CD14-positive monocyte (primary cell): ENCODE measurements around the gene HBG2. TPM values are rescaled to one million over a fixed set of nuclear protein-coding genes. Genes with fewer than 3 reads are reported as not detected.

ENCODE experiments used
- DNase-seq, 3 donors: peaks; one replicate each; pipeline ENCODE4 v3.0.0-alpha.2; 2011 to 2022
- H2AFZ ChIP-seq: 2 replicates; pipeline ENCODE4 v1.6.0; 2012; ENCODE audit warnings: mild to moderate bottlenecking, low read depth, low read length, inconsistent platforms; ENCODE audit not compliant: insufficient read depth, poor library complexity, severe bottlenecking
- H3K27ac ChIP-seq, 2 donors: 1 replicate in 1 of 2; 2 replicates in 1 of 2; pipeline ENCODE4 v1.5.1; 2012 to 2013; ENCODE audit warnings: low read length in 2 of 2, control low read depth in 1 of 2, inconsistent platforms in 1 of 2, low read depth in 1 of 2, mild to moderate bottlenecking in 1 of 2
- H3K27me3 ChIP-seq, 2 donors: one replicate each; pipeline versions ENCODE4 v1.6.0 to v1.6.1; 2011 to 2013; ENCODE audit warnings: low read length in 2 of 2; ENCODE audit not compliant: control insufficient read depth in 2 of 2, insufficient read depth in 2 of 2
- H3K36me3 ChIP-seq, 2 donors: replicated peaks in 1 of 2; 1 replicate in 1 of 2; 2 replicates in 1 of 2; pipeline versions ENCODE4 v1.5.1 to v1.6.1; 2012 to 2013; ENCODE audit warnings: low read length in 2 of 2, control low read depth in 1 of 2, inconsistent platforms in 1 of 2, mild to moderate bottlenecking in 1 of 2; ENCODE audit not compliant: insufficient read depth in 2 of 2, control insufficient read depth in 1 of 2
- H3K4me1 ChIP-seq, 2 donors: 1 replicate in 1 of 2; 2 replicates in 1 of 2; pipeline versions ENCODE4 v1.5.1 to v1.6.1; 2012 to 2013; ENCODE audit warnings: low read length in 2 of 2, control low read depth in 1 of 2, inconsistent platforms in 1 of 2, mild to moderate bottlenecking in 1 of 2, moderate library complexity in 1 of 2; ENCODE audit not compliant: insufficient read depth in 2 of 2, control insufficient read depth in 1 of 2
- H3K4me2 ChIP-seq: replicated peaks from 2 replicates; pipeline ENCODE3; 2012; ENCODE audit warnings: low read length, moderate library complexity, mild to moderate bottlenecking; ENCODE audit not compliant: poor library complexity, severe bottlenecking; ENCODE audit errors: extremely low read depth
- H3K4me3 ChIP-seq, 3 experiments: fragments of 200-600 bp in 1 of 3; sonication (generic) in 1 of 3; replicated peaks in 1 of 3; 1 replicate in 2 of 3; 2 replicates in 1 of 3; pipeline ENCODE4 v1.5.1; 2011 to 2013; ENCODE audit warnings: low read length in 3 of 3, mild to moderate bottlenecking in 3 of 3, control low read depth in 2 of 3, low read depth in 2 of 3, inconsistent platforms in 1 of 3, moderate library complexity in 1 of 3
- H3K79me2 ChIP-seq: 2 replicates; pipeline ENCODE4 v1.6.0; 2012; ENCODE audit warnings: mild to moderate bottlenecking, control low read depth, inconsistent platforms, low read length, moderate library complexity; ENCODE audit not compliant: insufficient read depth
- H3K9ac ChIP-seq: 2 replicates; pipeline ENCODE4 v1.6.0; 2017; ENCODE audit warnings: low read length, mild to moderate bottlenecking; ENCODE audit not compliant: insufficient read depth, poor library complexity, severe bottlenecking
- H3K9me3 ChIP-seq, 2 donors: replicated peaks in 1 of 2; 1 replicate in 1 of 2; 2 replicates in 1 of 2; pipeline versions ENCODE4 v1.5.1 to v1.6.1; 2012 to 2013; ENCODE audit warnings: low read length in 2 of 2, control low read depth in 1 of 2; ENCODE audit not compliant: control insufficient read depth in 1 of 2, insufficient read depth in 1 of 2
- H4K20me1 ChIP-seq: 2 replicates; pipeline ENCODE4 v1.6.0; 2012; ENCODE audit warnings: mild to moderate bottlenecking, low read length, control low read depth, moderate library complexity; ENCODE audit not compliant: insufficient read depth
- H3K27ac Mint-ChIP-seq, 7 donors: one replicate each; pipeline ENCODE4 v1.8.0; 2020; ENCODE audit warnings: mild to moderate bottlenecking in 7 of 7, mixed read lengths in 7 of 7, moderate library complexity in 6 of 7, inconsistent platforms in 2 of 7
- H3K27me3 Mint-ChIP-seq, 3 donors: one replicate each; pipeline ENCODE4 v1.8.0; 2021 to 2022; ENCODE audit warnings: low read depth in 3 of 3, mild to moderate bottlenecking in 3 of 3, mixed read lengths in 3 of 3, moderate library complexity in 3 of 3, inconsistent platforms in 1 of 3
- H3K36me3 Mint-ChIP-seq, 2 donors: one replicate each; pipeline ENCODE4 v1.8.0; 2020; ENCODE audit warnings: mixed read lengths in 2 of 2, inconsistent platforms in 1 of 2, mild to moderate bottlenecking in 1 of 2
- H3K4me1 Mint-ChIP-seq: one replicate; pipeline ENCODE4 v1.8.0; 2020; ENCODE audit warnings: mild to moderate bottlenecking, mixed read lengths
- H3K4me3 Mint-ChIP-seq, 2 donors: one replicate each; pipeline ENCODE4 v1.8.0; 2020; ENCODE audit warnings: mild to moderate bottlenecking in 2 of 2, mixed read lengths in 2 of 2, moderate library complexity in 1 of 2
- H3K9me3 Mint-ChIP-seq, 7 donors: one replicate each; pipeline ENCODE4 v1.8.0; 2020 to 2022; ENCODE audit warnings: mixed read lengths in 7 of 7, mild to moderate bottlenecking in 6 of 7, moderate library complexity in 6 of 7, inconsistent platforms in 2 of 7
- WGBS: methylation state at CpG from one replicate; pipeline ENCODE4 v1.1.5; 2013; ENCODE audit warnings: missing lambda C conversion rate; ENCODE audit not compliant: insufficient coverage; 5-methylcytosine and 5-hydroxymethylcytosine counted together
- intact Hi-C, 2 donors: fragments of 100-400 bp; cut with micrococcal nuclease; formaldehyde crosslinking; loops; one replicate each; pipeline versions ENCODE4 v1.15.0 to v1.15.1; 2023
- polyA plus RNA-seq, 3 donors: library from polyadenylated mRNA; depleted of rRNA in 1 of 3; unstranded in 2 of 3; stranded (reverse) in 1 of 3; fragments of 300-500 nt in 2 of 3; fragments of >200 nt in 1 of 3; fragmentation: Illumina TruSeq in 2 of 3; gene quantifications; 1 replicate in 2 of 3; 2 replicates in 1 of 3; pipeline ENCODE4 v1.2.3, GENCODE V29; 2012 to 2021
- TF ChIP-seq, protein P1 (sequence below): fragments of 200-600 bp; IDR thresholded peaks from one replicate; pipeline ENCODE4 v1.8.0; 2022; ENCODE audit warnings: antibody characterized with exemption, mild to moderate bottlenecking

Gene HBG2
- polyA plus RNA-seq, 3 donors, result 5.1 TPM; not detected in 2

DNA sequence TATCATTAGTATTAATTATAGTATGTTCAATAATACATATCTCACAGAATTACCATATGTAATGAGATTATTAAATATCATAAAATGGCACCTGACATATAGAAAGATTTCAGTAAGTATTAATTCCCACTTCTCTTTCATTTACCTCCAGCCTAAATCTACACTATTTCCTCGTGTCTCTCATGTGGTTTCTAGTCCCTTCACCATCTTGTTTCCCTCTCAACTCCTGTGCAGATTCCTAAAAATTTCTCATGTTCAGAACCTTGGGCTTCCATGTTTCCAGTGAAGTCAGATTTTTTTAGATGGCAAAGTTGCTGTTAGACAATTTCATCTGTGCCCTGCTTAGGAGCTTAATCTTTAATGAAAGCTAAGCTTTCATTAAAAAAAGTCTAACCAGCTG is 29.3 kb upstream of the HBG2 start:
- H3K4me2 ChIP-seq, result no peak overlapping the region
- H3K4me1 ChIP-seq, result peaks cover 0 to 4% of the 10 kb centered on the region in 2 donors
- no peak overlapping the region for H3K4me3 ChIP-seq
- H2AFZ ChIP-seq, result no peak overlapping the region
- Mint-ChIP-seq H3K9me3 (peaks cover 0 to 3% (median 0%) of the 10 kb centered on the region in 7 donors), H3K4me1 (peaks cover 4% of the 10 kb centered on the region), H3K36me3 (no peaks in the 10 kb centered on the region), H3K4me3 (no peak overlapping the region), H3K27ac (no peak overlapping the region), H3K27me3 (peaks cover 0 to 3% (median 1%) of the 10 kb centered on the region in 3 donors)
- TF ChIP-seq, protein P1, sequence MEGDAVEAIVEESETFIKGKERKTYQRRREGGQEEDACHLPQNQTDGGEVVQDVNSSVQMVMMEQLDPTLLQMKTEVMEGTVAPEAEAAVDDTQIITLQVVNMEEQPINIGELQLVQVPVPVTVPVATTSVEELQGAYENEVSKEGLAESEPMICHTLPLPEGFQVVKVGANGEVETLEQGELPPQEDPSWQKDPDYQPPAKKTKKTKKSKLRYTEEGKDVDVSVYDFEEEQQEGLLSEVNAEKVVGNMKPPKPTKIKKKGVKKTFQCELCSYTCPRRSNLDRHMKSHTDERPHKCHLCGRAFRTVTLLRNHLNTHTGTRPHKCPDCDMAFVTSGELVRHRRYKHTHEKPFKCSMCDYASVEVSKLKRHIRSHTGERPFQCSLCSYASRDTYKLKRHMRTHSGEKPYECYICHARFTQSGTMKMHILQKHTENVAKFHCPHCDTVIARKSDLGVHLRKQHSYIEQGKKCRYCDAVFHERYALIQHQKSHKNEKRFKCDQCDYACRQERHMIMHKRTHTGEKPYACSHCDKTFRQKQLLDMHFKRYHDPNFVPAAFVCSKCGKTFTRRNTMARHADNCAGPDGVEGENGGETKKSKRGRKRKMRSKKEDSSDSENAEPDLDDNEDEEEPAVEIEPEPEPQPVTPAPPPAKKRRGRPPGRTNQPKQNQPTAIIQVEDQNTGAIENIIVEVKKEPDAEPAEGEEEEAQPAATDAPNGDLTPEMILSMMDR, result no peak
- H3K36me3 ChIP-seq, result no peaks in the 10 kb centered on the region
- DNase-seq, result no peak
- H4K20me1 ChIP-seq, result no peaks in the 10 kb centered on the region
- no peak overlapping the region for H3K27ac ChIP-seq
- H3K27me3 ChIP-seq, result no peaks in the 10 kb centered on the region
- H3K9ac ChIP-seq, result no peak overlapping the region
- H3K79me2 ChIP-seq, result no peaks in the 10 kb centered on the region
- 80% methylated on average over 1 of the region's 1 CpG for WGBS
- no peaks in the 10 kb centered on the region for H3K9me3 ChIP-seq
- intact Hi-C loops, result no loop called here

DNA sequence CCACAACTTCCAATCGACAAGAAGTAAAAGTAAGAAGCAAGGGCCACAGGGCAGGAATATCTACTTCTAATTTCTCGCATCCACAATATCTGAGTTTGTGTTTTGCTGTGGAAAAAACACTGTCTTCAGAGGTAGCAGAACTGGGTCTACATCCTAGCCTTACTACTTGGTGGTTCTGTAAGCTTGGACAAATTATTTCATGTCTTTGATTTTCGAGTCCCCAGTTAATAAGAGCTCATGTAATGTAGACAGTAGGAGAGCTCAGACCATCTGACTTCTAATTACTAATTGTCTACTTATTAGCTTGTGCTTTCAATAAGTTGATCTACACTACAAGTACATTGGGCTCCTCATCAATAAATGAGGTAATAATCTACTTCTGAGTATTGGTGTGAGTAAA is 28.5 kb upstream of the HBG2 start:
- no peaks in the 10 kb centered on the region for H3K36me3 ChIP-seq
- H3K4me1 ChIP-seq, result peaks cover 0 to 4% of the 10 kb centered on the region in 2 donors
- H3K27ac Mint-ChIP-seq, result no peak overlapping the region
- intact Hi-C loops, result no loop called here
- H3K4me2 ChIP-seq, result no peak overlapping the region
- H4K20me1 ChIP-seq, result no peaks in the 10 kb centered on the region
- no peaks in the 10 kb centered on the region for H3K9me3 ChIP-seq
- H3K27me3 ChIP-seq, result no peaks in the 10 kb centered on the region
- no peak overlapping the region for H3K9ac ChIP-seq
- WGBS, result no CpG with 5 or more reads among the region's 3 CpGs
- no peak overlapping the region for H3K27ac ChIP-seq
- H3K9me3 Mint-ChIP-seq, result peaks cover 0 to 3% (median 0%) of the 10 kb centered on the region in 7 donors
- H3K27me3 Mint-ChIP-seq, result peaks cover 0 to 3% (median 1%) of the 10 kb centered on the region in 3 donors
- no peaks in the 10 kb centered on the region for H3K79me2 ChIP-seq
- H3K4me1 Mint-ChIP-seq, result peaks cover 4% of the 10 kb centered on the region
- TF ChIP-seq, protein P1, result no peak
- no peaks in the 10 kb centered on the region for H3K36me3 Mint-ChIP-seq
- H3K4me3 Mint-ChIP-seq, result no peak overlapping the region
- no peak overlapping the region for H2AFZ ChIP-seq
- no peak for DNase-seq
- no peak overlapping the region for H3K4me3 ChIP-seq
